Activated CD4-positive, alpha-beta T cell treated with anti-CD3 and anti-CD28 coated beads for 36 hours (primary cell): ENCODE data around the gene RFX3. TPM values are rescaled to one million over a fixed set of nuclear protein-coding genes. Genes with fewer than 3 reads are reported as not detected.
A peak's percentile ranks its signal among the peaks of the same experiment; 100 is the strongest.

Experiments used
- ATAC-seq: fragments of 200-7000 bp; cut with Tn5 transposase; one replicate; pipeline ENCODE4 v1.10.0; 2021; ENCODE audit warnings: mild to moderate bottlenecking, moderate library complexity
- CTCF ChIA-PET: fragments of 350-600 bp; sonication (Branson Sonifier 250); formaldehyde crosslinking; loops from one replicate; lab custom pipeline; 2021; ENCODE audit warnings: antibody characterized with exemption; lab: Charles Lee
- POLR2A ChIA-PET: fragments of 350-600 bp; sonication (Branson Sonifier 250); formaldehyde crosslinking; loops from one replicate; lab custom pipeline; 2021; ENCODE audit warnings: antibody characterized with exemption, inconsistent platforms; lab: Charles Lee
- DNase-seq: peaks from one replicate; pipeline ENCODE4 v3.0.0-alpha.2; 2020
- H3K27ac Mint-ChIP-seq: one replicate; pipeline ENCODE4 v1.8.0; 2021; ENCODE audit warnings: mixed read lengths
- H3K27me3 Mint-ChIP-seq: one replicate; pipeline ENCODE4 v1.8.0; 2021; ENCODE audit warnings: mixed read lengths
- H3K36me3 Mint-ChIP-seq: one replicate; pipeline ENCODE4 v1.8.0; 2021; ENCODE audit warnings: low read depth, mixed read lengths
- H3K4me1 Mint-ChIP-seq: one replicate; pipeline ENCODE4 v1.8.0; 2021; ENCODE audit warnings: mixed read lengths
- H3K4me3 Mint-ChIP-seq: one replicate; pipeline ENCODE4 v1.8.0; 2021; ENCODE audit warnings: mild to moderate bottlenecking, moderate library complexity, mixed read lengths
- H3K9me3 Mint-ChIP-seq: one replicate; pipeline ENCODE4 v1.8.0; 2021; ENCODE audit warnings: low read depth, mixed read lengths
- intact Hi-C, 2 experiments: fragments of 100-400 bp; cut with DNase I in 1 of 2; cut with micrococcal nuclease in 1 of 2; formaldehyde crosslinking; loops; one replicate each; pipeline versions ENCODE4 v1.14.2 to v1.15.1; 2022 to 2024; cut with DNase I, micrococcal nuclease
- total RNA-seq, 2 experiments: library from RNA; stranded (reverse); gene quantifications; one replicate each; pipeline ENCODE4 v1.2.3, GENCODE V29; 2021

Gene RFX3
- total RNA-seq, 2 experiments from 2014 or later = 12.5 to 16.6 TPM

DNA sequence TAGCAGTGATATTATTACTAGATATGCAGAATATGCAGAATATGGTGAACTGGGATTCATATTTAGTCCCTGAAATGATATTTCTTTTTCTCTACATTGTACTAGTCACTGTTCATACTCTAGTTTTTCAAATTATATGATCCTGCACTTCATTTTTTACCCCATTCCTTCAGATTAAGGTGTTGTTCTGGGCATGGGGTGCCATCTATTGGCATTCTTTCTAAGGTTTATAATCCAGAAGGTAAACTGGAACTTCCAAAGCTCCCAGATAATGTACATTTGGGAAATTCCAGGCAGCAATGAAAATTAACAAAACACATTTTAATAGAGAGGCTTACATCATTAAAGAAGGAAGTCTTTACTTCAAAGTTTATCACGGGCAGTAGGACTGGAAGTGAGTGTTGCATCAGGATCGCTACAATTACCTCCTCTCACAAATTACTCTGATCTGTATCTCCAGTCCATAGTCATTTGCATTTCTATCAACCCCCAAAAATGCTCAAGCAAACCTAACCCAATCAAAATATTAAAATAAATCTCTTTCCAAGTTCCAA is 12.5 kb downstream of the RFX3 start:
- CTCF ChIA-PET = interaction anchor here (0.6 kb wide), 1 partner anchor 264 kb away, joined by 3 read pairs; no protein-coding TSS in a partner anchor
- DNase-seq = no peak

DNA sequence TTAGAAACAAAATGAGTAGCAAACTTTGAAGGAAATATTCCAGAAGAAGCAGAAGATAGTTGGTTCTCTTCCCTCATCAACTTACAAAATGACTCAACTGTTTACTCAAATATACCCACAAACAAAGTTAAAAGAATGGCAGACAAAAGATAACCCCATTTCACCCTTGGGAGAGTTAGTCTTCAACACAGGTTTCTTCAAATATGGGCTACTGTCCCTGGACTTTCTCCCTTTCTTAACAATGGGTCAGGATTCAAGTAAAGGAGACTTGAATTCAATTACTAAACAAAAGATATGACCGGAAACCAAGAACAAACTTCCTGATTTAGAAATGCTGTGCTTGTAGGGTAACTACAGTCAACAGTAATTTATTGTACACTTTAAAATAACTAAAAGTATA is 14.2 kb downstream of the RFX3 start:
- no peak for ATAC-seq
- DNase-seq = no peak
- H3K27ac Mint-ChIP-seq = peak overlapping the region; percentile 1
- POLR2A ChIA-PET = no interaction called here
- H3K9me3 Mint-ChIP-seq = no peaks in the 10 kb centered on the region
- intact Hi-C loops = no loop called here
- CTCF ChIA-PET = no interaction called here
- H3K27me3 Mint-ChIP-seq = no peaks in the 10 kb centered on the region
- peaks cover 52% of the 10 kb centered on the region for H3K4me1 Mint-ChIP-seq
- H3K36me3 Mint-ChIP-seq = peaks cover 9% of the 10 kb centered on the region
- H3K4me3 Mint-ChIP-seq = no peak overlapping the region

More for the DNA sequence above, 12.5 kb downstream of the RFX3 start:
- Mint-ChIP-seq H3K4me3 (no peak overlapping the region), H3K36me3 (peaks cover 9% of the 10 kb centered on the region), H3K4me1 (peaks cover 44% of the 10 kb centered on the region), H3K27ac (no peak overlapping the region), H3K27me3 (no peaks in the 10 kb centered on the region), H3K9me3 (no peaks in the 10 kb centered on the region)
- ATAC-seq = no peak
- POLR2A ChIA-PET = no interaction called here
- intact Hi-C loops = no loop called here

DNA sequence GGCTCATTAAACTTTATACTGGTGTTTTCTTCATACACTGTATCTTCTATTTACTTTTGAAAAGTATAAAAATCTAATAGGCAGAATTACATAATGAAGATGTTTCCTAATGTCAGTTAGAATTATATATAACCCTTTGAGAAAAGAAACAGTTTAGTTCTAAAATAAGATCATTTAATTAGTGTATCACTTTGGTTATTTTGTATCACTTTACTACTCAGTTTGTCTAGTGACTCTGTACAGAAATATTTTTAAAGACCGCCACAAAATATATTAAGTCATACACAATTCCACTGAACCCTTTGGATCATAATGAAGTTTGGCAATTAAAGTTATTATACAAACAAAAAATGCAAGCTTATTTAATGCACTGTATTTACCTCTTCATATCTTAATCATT is 15.0 kb downstream of the RFX3 start:
- no peaks in the 10 kb centered on the region for H3K27me3 Mint-ChIP-seq
- H3K4me3 Mint-ChIP-seq = no peak overlapping the region
- ChIA-PET POLR2A (no interaction called here), CTCF (no interaction called here)
- H3K36me3 Mint-ChIP-seq = peaks cover 11% of the 10 kb centered on the region
- H3K27ac Mint-ChIP-seq = no peak overlapping the region
- DNase-seq = no peak
- H3K4me1 Mint-ChIP-seq = peaks cover 54% of the 10 kb centered on the region
- H3K9me3 Mint-ChIP-seq = no peaks in the 10 kb centered on the region
- ATAC-seq = no peak
- intact Hi-C loops = no loop called here

DNA sequence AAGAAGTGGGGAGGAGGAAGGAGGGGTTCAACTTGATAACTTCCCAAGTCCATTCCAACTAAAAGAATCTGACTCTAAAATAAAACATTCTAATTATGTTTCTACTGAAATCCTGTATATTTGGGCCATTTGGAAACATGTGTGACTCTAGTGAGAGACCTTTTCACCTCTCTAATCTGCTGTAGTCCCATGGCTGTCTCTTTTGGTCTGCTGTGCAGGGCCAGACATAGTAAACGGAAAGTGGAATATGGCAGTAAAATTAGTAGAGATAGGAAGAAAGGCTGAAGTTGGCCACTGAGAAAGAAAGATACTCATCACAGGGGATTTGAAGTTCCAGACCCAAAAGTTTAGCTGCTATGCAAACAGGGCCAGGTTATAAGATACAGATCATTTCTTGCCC is 15.9 kb downstream of the RFX3 start:
- H3K4me1 Mint-ChIP-seq = peaks cover 53% of the 10 kb centered on the region
- ATAC-seq (no peak), DNase-seq (no peak)
- no peak overlapping the region for H3K4me3 Mint-ChIP-seq
- no peak overlapping the region for H3K27ac Mint-ChIP-seq
- H3K36me3 Mint-ChIP-seq = peaks cover 13% of the 10 kb centered on the region
- no peaks in the 10 kb centered on the region for H3K27me3 Mint-ChIP-seq
- ChIA-PET CTCF (no interaction called here), POLR2A (no interaction called here)
- no peaks in the 10 kb centered on the region for H3K9me3 Mint-ChIP-seq
- intact Hi-C loops = loop anchor here in 1 of 2 experiments (2.0 kb wide), 1 partner anchor 33 kb away; no protein-coding TSS in a partner anchor

DNA sequence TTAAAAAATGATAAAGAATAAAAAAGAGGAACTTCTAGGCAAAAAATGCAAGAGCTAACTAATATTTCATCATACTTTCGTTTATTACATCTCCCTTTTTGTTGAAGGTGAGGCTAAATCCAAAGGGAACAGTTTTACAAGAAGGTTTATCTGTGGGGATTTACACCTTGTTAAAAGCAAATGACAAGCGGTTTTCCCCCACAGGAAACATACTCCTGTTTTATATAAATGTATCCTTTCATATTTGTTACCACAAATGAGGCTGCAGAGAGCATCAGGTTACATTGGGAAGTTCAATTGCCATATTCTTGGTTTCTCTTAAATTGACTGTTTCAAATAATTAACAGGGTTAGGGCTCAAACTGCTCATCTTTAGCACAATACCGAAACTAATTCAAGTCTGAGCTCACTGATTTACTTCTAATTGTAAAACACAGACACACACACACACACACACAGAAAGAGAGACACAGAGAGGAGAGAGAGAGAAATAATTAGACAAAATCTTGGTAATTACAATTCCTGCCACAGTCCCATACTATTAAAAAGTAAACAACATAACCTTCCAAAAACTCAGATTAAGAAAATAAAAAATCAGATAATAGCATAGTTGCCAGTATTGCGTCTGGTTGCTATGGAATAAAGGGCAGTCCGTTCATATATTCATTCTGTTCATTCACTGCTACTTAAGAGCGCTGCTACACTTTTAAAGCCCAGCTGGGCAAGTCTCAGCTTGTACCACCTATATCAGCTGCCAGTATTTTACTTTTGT is 17.1 kb downstream of the RFX3 start:
- H3K9me3 Mint-ChIP-seq = no peaks in the 10 kb centered on the region
- peaks cover 51% of the 10 kb centered on the region for H3K4me1 Mint-ChIP-seq
- ATAC-seq (peak; percentile 48), DNase-seq (no peak)
- ChIA-PET CTCF (interaction anchor here (0.7 to 1.9 kb wide), 4 partner anchors 15 to 362 kb away, joined by 3 to 5 read pairs (median 3); no protein-coding TSS in a partner anchor), POLR2A (interaction anchor here (0.6 to 0.8 kb wide), 2 partner anchors 15 to 18 kb away, joined by 6 read pairs; no protein-coding TSS in a partner anchor)
- no peaks in the 10 kb centered on the region for H3K27me3 Mint-ChIP-seq
- H3K27ac Mint-ChIP-seq = peak overlapping the region; percentile 86
- intact Hi-C loops = loop anchor here (1.0 to 2.0 kb wide), 3 partner anchors 18 to 32 kb away; partner anchors contain the start of gene RFX3 (in 1 of the 2)
- H3K36me3 Mint-ChIP-seq = peaks cover 13% of the 10 kb centered on the region
- peak overlapping the region; percentile 41 for H3K4me3 Mint-ChIP-seq

DNA sequence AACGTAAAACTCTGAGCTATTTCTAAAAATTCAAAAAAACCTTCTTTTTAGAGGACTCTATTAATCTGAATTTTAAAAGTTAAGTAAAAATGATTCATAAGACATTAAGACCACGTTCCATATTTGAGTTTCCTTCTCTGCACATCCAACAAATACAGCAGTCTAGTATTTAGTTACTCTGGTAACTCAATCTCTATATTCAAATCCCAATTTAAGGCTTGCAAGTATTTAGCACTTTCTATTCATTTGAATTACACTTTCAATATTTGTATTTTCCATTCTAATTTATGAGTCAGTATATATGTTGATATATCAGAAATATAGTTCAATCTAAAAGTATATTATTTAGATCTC is 17.7 kb downstream of the RFX3 start:
- peaks cover 13% of the 10 kb centered on the region for H3K36me3 Mint-ChIP-seq
- ChIA-PET CTCF (interaction anchor here (0.7 to 1.9 kb wide), 4 partner anchors 12 to 363 kb away, joined by 3 to 5 read pairs (median 4); no protein-coding TSS in a partner anchor), POLR2A (interaction anchor here (0.6 to 0.8 kb wide), 2 partner anchors 16 to 19 kb away, joined by 6 read pairs; no protein-coding TSS in a partner anchor)
- no peaks in the 10 kb centered on the region for H3K27me3 Mint-ChIP-seq
- DNase-seq (no peak), ATAC-seq (peak; percentile 70)
- peak overlapping the region; percentile 86 for H3K27ac Mint-ChIP-seq
- no peaks in the 10 kb centered on the region for H3K9me3 Mint-ChIP-seq
- peak overlapping the region; percentile 41 for H3K4me3 Mint-ChIP-seq
- H3K4me1 Mint-ChIP-seq = peaks cover 51% of the 10 kb centered on the region
- intact Hi-C loops = loop anchor here (1.0 to 2.0 kb wide), 3 partner anchors 18 to 31 kb away; partner anchors contain the start of gene RFX3 (in 1 of the 2)

DNA sequence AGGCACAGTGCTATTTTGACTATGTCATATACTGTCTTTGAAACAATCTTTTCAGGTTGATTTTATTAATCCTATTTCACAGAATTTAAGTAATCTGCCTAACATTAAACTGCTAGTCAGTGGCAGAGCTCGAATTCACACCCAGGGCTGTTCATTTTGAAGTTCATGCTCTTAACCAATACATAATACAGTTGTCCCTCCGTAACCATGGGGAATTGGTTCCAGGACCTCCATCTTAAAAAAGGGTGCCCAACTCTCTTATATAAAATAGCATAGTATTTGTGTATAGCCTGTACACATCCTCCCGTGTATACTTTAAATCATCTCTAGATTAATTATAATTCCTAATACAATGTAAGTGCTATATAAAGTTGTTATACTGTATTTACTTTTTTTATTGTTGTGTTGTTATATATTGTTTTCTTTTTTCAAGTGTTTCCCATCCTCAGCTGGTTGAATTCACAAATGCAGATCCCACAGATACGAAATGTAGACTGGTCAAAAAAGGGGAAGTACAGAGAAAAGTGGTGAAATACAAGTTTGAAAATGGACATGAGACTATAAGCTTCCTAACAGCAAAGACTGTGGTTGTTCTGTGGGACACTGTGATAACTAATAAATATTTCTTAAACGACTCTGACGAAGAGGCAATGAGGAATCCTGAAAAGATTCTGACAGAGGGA is 18.3 kb downstream of the RFX3 start:
- H3K9me3 Mint-ChIP-seq = no peaks in the 10 kb centered on the region
- ATAC-seq = no peak
- peaks cover 53% of the 10 kb centered on the region for H3K4me1 Mint-ChIP-seq
- intact Hi-C loops = loop anchor here (1.0 to 2.0 kb wide), 4 partner anchors 19 to 44 kb away; partner anchors contain the start of gene RFX3 (in 1 of the 2)
- ChIA-PET POLR2A (interaction anchor here (0.6 kb wide), 1 partner anchor 16 kb away, joined by 6 read pairs; no protein-coding TSS in a partner anchor), CTCF (interaction anchor here (0.9 to 1.9 kb wide), 4 partner anchors 12 to 20 kb away, joined by 3 to 5 read pairs (median 5); no protein-coding TSS in a partner anchor)
- no peak for DNase-seq
- peak overlapping the region; percentile 41 for H3K4me3 Mint-ChIP-seq
- peak overlapping the region; percentile 86 for H3K27ac Mint-ChIP-seq
- H3K27me3 Mint-ChIP-seq = no peaks in the 10 kb centered on the region
- H3K36me3 Mint-ChIP-seq = peaks cover 16% of the 10 kb centered on the region

DNA sequence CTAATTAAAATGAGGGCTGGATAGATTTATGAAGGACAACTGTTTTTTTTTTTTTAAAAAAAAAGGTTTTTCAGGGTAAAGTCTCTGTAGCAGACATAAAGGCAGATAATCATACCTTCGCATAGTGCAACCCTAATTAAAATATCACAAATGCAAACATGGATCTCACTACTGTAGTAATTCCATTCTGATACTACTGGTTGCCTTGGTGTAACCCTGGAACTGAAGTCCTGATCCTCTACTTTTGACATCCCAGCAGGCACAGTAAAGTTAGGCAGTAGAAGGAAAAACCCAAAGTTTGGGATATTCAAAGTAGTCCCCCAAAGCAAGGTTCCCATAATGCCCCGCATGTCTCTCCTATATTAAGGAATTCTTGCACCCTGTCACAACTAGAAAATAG is 19.6 kb downstream of the RFX3 start:
- H3K4me1 Mint-ChIP-seq = peaks cover 50% of the 10 kb centered on the region
- H3K4me3 Mint-ChIP-seq = no peak overlapping the region
- ChIA-PET POLR2A (no interaction called here), CTCF (no interaction called here)
- H3K27ac Mint-ChIP-seq = no peak overlapping the region
- no peaks in the 10 kb centered on the region for H3K9me3 Mint-ChIP-seq
- intact Hi-C loops = no loop called here
- H3K36me3 Mint-ChIP-seq = peaks cover 13% of the 10 kb centered on the region
- DNase-seq = no peak
- no peaks in the 10 kb centered on the region for H3K27me3 Mint-ChIP-seq
- ATAC-seq = no peak

DNA sequence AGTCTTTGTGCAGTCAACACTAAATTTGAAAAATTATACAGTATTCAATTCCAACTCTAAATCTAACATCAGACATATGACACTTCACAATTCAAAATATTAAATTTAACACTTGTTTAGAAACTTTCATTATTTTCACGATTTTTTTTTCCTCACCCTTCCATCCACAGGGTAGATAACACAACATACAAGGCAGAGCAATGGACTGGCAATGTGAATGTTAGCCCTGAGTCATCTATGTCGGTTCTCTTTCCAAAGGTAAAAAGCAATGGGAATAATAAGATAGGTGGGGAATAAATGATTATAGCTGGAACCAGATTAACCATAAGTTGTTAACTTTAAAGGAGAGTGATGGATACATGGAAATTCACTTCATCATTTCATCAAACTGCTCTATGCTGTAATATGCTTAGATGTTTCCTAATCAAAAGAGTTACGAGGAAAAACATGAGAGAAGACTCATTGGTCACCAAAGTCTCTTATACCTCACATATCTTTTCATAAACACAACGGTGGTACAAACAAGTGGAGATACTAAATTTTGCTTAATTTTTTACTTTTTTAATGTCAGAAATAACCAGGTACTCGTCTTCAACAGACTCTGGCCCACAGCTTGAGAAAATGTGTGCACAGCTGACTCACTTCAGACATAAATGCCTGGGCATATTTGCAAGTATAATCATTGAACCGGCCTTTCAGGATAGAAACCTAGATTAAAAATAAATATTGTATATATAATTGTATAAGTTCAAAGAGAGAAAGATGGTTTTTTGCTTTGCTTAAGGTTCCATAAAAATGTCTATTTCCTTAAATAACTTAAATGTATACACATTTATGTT is 23.0 kb downstream of the RFX3 start:
- Mint-ChIP-seq H3K4me3 (no peak overlapping the region), H3K36me3 (peaks cover 10% of the 10 kb centered on the region), H3K27ac (peak overlapping the region; percentile 25), H3K27me3 (no peaks in the 10 kb centered on the region), H3K9me3 (no peaks in the 10 kb centered on the region), H3K4me1 (peaks cover 37% of the 10 kb centered on the region)
- ATAC-seq (no peak), DNase-seq (no peak)
- intact Hi-C loops = no loop called here
- CTCF ChIA-PET = no interaction called here
- POLR2A ChIA-PET = interaction anchor here (0.6 to 0.8 kb wide), 2 partner anchors 710 to 1290 kb away, joined by 3 to 4 read pairs; no protein-coding TSS in a partner anchor

DNA sequence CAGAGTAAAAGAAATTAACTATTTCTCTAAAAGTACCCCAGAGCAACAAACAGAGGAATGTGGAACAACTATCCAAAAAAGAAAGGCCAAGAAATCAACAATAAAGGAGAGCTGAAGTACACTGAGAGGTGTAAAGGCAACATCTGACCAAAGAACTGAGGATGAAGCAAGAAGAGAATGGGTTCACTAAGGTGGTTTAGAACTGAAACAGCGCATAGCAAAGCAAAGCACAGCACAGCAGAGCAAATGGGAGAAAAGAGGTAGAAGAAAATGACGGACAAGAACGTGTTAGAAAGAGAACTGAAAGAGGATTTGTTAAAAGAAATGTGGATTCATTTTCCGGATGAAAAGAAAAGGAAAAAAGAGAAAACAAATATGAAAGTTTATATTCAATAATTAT is 25.8 kb downstream of the RFX3 start:
- H3K36me3 Mint-ChIP-seq = peaks cover 4% of the 10 kb centered on the region
- ChIA-PET CTCF (interaction anchor here (0.7 kb wide), 1 partner anchor 1494 kb away, joined by 4 read pairs; no protein-coding TSS in a partner anchor), POLR2A (no interaction called here)
- intact Hi-C loops = no loop called here
- no peaks in the 10 kb centered on the region for H3K9me3 Mint-ChIP-seq
- H3K27me3 Mint-ChIP-seq = no peaks in the 10 kb centered on the region
- H3K27ac Mint-ChIP-seq = peak overlapping the region; percentile 4
- no peak for DNase-seq
- ATAC-seq = no peak
- H3K4me3 Mint-ChIP-seq = no peak overlapping the region
- H3K4me1 Mint-ChIP-seq = peaks cover 31% of the 10 kb centered on the region
